ENCODE data around the gene PGAP1.

DNA sequence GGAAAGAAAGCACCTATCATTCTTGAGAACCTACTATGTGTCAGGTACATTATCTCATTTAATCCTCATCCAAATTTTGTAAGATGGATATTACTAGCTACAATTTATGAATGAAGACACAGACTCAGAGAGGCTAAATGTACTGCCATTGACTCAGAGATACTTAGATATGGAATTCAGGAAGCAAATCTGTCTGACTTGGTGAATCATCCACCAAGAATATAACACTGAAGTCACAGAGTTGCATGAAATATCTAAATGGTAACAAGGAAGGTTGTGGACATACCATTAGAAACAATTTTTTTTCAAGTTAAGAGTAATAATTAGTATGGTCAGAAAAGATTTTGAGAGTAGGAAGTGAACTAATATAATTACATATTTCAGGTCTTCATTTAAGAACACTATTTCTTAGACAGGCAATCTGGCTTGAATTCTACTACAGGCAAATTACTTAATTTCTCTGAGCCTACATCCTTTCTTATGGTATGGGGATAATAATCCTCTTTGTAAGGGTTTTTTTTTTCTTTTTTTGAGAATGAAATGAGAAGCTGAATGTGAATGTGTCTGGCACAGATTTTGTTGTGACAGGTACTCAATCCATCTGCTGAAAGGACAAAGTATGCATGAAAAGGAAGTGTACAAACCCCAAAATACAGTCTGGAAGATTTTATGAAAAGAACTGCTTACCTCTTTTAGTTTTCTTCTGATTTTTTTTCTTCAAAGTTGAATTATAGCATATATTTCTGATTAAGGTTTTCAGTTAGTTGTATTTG lies 102.6 kb downstream of the PGAP1 start:
- TF ChIP-seq, protein P1, sequence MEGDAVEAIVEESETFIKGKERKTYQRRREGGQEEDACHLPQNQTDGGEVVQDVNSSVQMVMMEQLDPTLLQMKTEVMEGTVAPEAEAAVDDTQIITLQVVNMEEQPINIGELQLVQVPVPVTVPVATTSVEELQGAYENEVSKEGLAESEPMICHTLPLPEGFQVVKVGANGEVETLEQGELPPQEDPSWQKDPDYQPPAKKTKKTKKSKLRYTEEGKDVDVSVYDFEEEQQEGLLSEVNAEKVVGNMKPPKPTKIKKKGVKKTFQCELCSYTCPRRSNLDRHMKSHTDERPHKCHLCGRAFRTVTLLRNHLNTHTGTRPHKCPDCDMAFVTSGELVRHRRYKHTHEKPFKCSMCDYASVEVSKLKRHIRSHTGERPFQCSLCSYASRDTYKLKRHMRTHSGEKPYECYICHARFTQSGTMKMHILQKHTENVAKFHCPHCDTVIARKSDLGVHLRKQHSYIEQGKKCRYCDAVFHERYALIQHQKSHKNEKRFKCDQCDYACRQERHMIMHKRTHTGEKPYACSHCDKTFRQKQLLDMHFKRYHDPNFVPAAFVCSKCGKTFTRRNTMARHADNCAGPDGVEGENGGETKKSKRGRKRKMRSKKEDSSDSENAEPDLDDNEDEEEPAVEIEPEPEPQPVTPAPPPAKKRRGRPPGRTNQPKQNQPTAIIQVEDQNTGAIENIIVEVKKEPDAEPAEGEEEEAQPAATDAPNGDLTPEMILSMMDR (IDR thresholded peaks at IDR 0.05): no peak
- no peak for TF ChIP-seq POLR2A (IDR thresholded peaks at IDR 0.05)
